GM21526 (cell line): ENCODE results near the gene PLGRKT.
"Not testable (repeated sequence)": the region's sequence is repeated elsewhere in the genome, so short reads cannot be mapped to it uniquely, and the experiment has no call there.

Experiments
- ATAC-seq: cut with Tn5 transposase; IDR thresholded peaks from one replicate; pipeline ENCODE4 v1.9.1; 2021; ENCODE audit warnings: moderate library complexity; ENCODE audit not compliant: unreplicated experiment, low FRiP score

Gene PLGRKT

GRCh38 chr9:5326187-5326586 is 111.5 kb downstream of the PLGRKT start:
- no peak for ATAC-seq

- ATAC-seq = not testable (repeated sequence)
Observed at GRCh38 chr9:5321601-5322000, 116.1 kb downstream of the PLGRKT start.

- ATAC-seq = no peak
Observed at GRCh38 chr9:5321058-5321457, 116.7 kb downstream of the PLGRKT start.

GRCh38 chr9:5316406-5316805 is 121.3 kb downstream of the PLGRKT start:
- ATAC-seq = not testable (repeated sequence)

- no peak for ATAC-seq
Observed at GRCh38 chr9:5315187-5315923, 122.4 kb downstream of the PLGRKT start.

GRCh38 chr9:5310851-5311250 is 126.9 kb downstream of the PLGRKT start:
- ATAC-seq = no peak
